IPS DF 6.9 (cell line): ENCODE results near the gene TJP1.
"Not testable (repeated sequence)": the region's sequence is repeated elsewhere in the genome, so short reads cannot be mapped to it uniquely, and the experiment has no call there.

Experiments
- DNase-seq: peaks from one replicate; pipeline ENCODE4 v3.0.0-alpha.2; 2013; ENCODE audit warnings: low read depth, low spot score
- H3K27ac ChIP-seq: one replicate; pipeline ENCODE4 v1.5.1; 2013; ENCODE audit warnings: low read length, control low read depth
- H3K27me3 ChIP-seq: 2 replicates; pipeline ENCODE4 v1.6.1; 2013; ENCODE audit warnings: mild to moderate bottlenecking, low read length; ENCODE audit not compliant: control insufficient read depth, insufficient read depth
- H3K36me3 ChIP-seq: 2 replicates; pipeline ENCODE4 v1.6.1; 2013; ENCODE audit warnings: low read length; ENCODE audit not compliant: control insufficient read depth, insufficient read depth
- H3K4me1 ChIP-seq: 2 replicates; pipeline ENCODE4 v1.6.1; 2013; ENCODE audit warnings: low read length; ENCODE audit not compliant: control insufficient read depth, insufficient read depth
- H3K4me3 ChIP-seq: 2 replicates; pipeline ENCODE4 v1.5.1; 2013; ENCODE audit warnings: mild to moderate bottlenecking, low read length
- H3K9me3 ChIP-seq: 2 replicates; pipeline ENCODE4 v1.6.1; 2013; ENCODE audit warnings: low read length, inconsistent platforms; ENCODE audit not compliant: control insufficient read depth, insufficient read depth
- WGBS: extraction: QIAGEN DNeasy Blood & Tissue Kit; methylation state at CpG from one replicate; pipeline ENCODE4 v1.1.7; 2013; ENCODE audit warnings: mixed read lengths, missing lambda C conversion rate; ENCODE audit not compliant: insufficient read length, insufficient coverage; 5-methylcytosine and 5-hydroxymethylcytosine counted together

Gene TJP1

DNA sequence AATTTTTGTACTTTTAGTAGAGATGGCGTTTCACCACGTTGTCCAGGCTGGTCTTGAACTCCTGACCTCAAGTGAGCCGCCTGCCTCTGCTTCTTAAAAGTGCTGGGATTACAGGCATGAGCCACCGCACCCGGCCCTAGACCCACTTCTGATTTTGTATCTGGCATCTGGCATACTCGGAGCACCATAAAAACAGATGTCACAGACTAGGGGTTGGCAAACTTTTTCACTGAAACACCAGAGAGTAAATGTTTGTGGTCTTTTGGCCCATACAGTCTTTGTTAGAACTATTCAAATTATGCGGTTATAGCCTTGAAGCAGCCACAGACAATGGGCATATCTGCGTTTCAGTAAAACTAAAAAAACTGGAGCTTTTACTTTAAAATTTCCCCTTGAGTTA lies 110.7 kb downstream of the TJP1 start:
- H3K36me3 ChIP-seq, result peaks cover 27% of the 10 kb centered on the region; the same call in 1 of the 2 replicates
- no peaks in the 10 kb centered on the region for H3K4me1 ChIP-seq
- no peaks in the 10 kb centered on the region for H3K9me3 ChIP-seq
- no CpG with 5 or more reads among the region's 8 CpGs for WGBS
- no peak for DNase-seq
- H3K4me3 ChIP-seq, result no peak overlapping the region
- H3K27ac ChIP-seq, result no peak overlapping the region
- H3K27me3 ChIP-seq, result no peaks in the 10 kb centered on the region

DNA sequence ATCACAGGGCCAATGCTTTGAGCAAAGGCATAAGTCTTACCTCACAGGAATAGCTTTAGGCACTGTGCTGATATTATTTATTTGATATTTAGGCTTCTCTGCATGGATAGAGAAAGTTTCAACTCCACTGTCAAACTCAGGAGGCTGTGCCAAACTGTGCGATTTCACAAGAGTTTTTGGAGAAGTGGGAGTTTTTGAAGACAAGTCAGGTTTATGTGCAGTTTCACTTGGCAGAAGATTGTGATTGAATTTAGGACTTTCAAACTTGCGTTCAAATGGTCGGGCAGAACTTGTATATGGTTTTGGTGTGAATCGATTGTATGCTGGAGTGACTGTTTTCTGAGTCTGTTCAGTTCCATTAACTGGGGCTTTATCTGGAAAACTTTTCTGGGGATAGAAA lies 113.7 kb downstream of the TJP1 start:
- WGBS, result no CpG with 5 or more reads among the region's 4 CpGs
- no peak for DNase-seq
- peaks cover 27% of the 10 kb centered on the region; the same call in 1 of the 2 replicates for H3K36me3 ChIP-seq

DNA sequence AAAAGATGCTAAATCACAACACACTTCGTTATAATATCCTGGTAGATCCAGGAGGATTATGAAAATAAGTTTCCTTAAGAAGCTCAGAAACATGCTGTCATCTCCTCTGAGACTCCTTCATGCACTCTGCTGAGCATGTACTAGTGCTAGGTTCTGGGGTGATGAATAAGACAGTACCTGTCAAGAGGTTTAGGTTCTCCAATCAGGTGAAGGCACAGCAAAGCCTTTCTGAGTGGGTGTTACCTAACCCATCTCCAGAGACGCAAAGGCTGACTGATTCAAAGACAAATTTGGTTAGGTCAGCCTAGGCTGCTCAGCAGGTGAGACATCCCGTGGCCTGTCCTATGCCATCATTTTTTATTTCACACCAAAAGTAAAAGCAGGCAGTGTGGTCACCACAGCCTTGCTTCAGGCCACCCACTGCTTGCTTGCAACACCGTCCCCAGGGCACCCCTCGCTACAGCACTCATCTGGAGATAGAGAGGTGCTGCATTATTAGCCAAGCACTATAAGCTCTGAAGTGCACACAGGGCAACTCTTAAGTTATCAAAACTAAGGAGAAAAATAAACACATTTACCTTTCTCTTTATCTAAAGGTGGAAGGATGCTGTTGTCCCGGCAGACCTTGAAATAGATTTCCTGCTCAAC lies 117.2 kb downstream of the TJP1 start:
- no peak for DNase-seq
- Histone ChIP-seq H3K9me3 (no peaks in the 10 kb centered on the region), H3K36me3 (peaks cover 24% of the 10 kb centered on the region; the same call in 1 of the 2 replicates), H3K27me3 (no peaks in the 10 kb centered on the region), H3K27ac (no peak overlapping the region), H3K4me3 (no peak overlapping the region), H3K4me1 (no peaks in the 10 kb centered on the region)
- no CpG with 5 or more reads among the region's 6 CpGs for WGBS

More for the DNA sequence above, 113.7 kb downstream of the TJP1 start:
- Histone ChIP-seq H3K4me1 (no peaks in the 10 kb centered on the region), H3K27me3 (no peaks in the 10 kb centered on the region), H3K27ac (no peak overlapping the region), H3K9me3 (no peaks in the 10 kb centered on the region), H3K4me3 (no peak overlapping the region)

DNA sequence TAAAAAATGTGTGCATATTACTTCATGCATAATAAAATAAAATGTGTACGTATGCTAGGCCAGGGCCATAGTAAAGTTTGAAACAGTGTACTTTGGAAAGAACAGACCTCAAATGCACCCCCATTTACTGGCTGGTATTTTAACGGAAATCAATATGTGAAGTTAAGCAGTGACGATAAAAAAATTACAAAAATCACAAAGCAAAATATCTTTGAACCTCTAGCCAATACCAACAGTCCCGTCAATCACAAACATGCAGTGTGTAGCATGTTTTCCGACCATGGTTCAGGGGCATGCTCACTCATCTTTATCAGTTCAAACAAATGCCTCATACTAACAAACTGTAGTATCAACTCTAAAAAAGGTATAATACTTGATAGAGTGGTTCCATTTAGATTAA lies 121.1 kb downstream of the TJP1 start:
- H3K27me3 ChIP-seq, result no peaks in the 10 kb centered on the region
- H3K9me3 ChIP-seq, result no peaks in the 10 kb centered on the region
- DNase-seq, result no peak
- H3K36me3 ChIP-seq, result peaks cover 10% of the 10 kb centered on the region; the same call in 1 of the 2 replicates
- H3K27ac ChIP-seq, result no peak overlapping the region
- H3K4me3 ChIP-seq, result no peak overlapping the region
- no peaks in the 10 kb centered on the region for H3K4me1 ChIP-seq
- WGBS, result no CpG with 5 or more reads among the region's 5 CpGs

DNA sequence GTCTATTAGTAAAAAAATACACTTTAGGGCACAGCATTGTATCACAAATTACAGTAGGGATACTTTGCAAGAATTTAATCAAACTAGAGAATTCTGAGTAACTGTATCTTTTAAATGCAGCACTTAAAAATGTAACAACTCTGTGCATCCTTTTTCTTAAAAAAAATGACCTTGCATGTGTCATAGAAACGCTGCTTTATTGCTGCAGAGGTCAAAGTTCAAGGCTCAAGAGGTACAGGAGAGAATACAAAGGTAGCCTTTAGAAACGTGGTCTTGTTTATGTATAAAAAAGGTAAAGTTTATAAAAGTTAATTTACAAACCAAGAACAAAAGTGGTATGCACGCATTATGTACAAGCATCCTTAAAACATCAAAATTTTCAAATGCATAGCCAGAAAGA lies 122.0 kb downstream of the TJP1 start:
- no peak overlapping the region for H3K4me3 ChIP-seq
- no peak overlapping the region for H3K27ac ChIP-seq
- H3K9me3 ChIP-seq, result no peaks in the 10 kb centered on the region
- H3K4me1 ChIP-seq, result no peaks in the 10 kb centered on the region
- WGBS, result no CpG with 5 or more reads among the region's 3 CpGs
- peaks cover 10% of the 10 kb centered on the region; the same call in 1 of the 2 replicates for H3K36me3 ChIP-seq
- no peaks in the 10 kb centered on the region for H3K27me3 ChIP-seq
- DNase-seq, result no peak

DNA sequence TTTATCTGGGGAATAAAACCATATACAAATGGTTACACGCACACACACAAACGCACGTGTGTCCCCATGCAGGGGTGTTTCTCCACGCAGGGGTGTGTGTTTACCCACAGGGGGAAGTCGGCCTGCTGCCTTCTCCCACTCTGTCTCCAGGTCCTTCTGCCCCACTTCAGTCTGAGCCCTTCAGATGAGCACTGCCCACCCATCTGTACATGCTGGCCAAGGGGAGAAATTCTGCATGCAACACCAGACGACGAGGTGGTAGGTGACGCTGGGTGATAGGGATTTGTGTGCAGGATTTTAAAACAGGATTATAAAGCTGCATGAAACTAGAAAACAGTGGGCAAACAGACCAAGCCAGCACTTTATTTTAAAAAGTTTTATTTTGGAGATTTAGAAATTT lies 122.5 kb downstream of the TJP1 start:
- peaks cover 6% of the 10 kb centered on the region; the same call in 1 of the 2 replicates for H3K36me3 ChIP-seq
- no peak overlapping the region for H3K27ac ChIP-seq
- DNase-seq, result no peak
- H3K4me1 ChIP-seq, result no peaks in the 10 kb centered on the region
- H3K9me3 ChIP-seq, result no peaks in the 10 kb centered on the region
- no CpG with 5 or more reads among the region's 8 CpGs for WGBS
- no peaks in the 10 kb centered on the region for H3K27me3 ChIP-seq
- H3K4me3 ChIP-seq, result no peak overlapping the region

DNA sequence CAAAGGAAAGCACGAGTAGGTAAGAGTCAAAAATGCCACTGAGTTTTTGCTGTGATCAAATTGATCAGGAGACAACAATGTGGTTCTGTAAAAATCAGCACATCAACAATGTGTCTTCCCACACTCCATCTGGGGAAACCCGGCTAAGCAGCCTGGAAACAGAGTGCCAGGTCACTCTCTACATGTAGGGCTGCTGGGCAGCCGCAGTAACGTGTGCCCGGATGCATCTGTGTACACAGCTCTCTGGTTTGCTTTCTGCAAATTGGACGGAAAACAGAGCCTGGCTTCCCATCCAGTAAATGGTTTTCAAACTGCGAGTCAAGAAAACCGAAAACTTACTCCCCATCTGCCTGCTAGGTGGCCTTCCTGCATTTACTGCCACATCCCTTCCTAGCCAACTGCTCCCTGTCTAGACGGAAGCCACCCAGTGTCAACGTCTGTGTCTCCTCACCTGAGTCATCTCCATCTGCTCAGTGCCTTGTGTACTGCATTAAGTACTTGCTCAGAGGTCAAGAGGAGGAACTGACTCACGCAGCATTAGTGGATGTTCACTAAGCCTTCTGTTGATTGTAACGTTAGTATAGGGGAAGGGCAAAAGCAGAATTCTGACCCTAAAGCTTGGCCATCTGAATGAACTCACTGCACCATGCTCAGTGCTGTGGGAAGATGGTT lies 124.1 kb downstream of the TJP1 start:
- Histone ChIP-seq H3K27me3 (no peaks in the 10 kb centered on the region), H3K36me3 (peaks cover 3% of the 10 kb centered on the region; the same call in 1 of the 2 replicates), H3K27ac (no peak overlapping the region), H3K4me3 (no peak overlapping the region), H3K9me3 (no peaks in the 10 kb centered on the region), H3K4me1 (no peaks in the 10 kb centered on the region)
- DNase-seq, result no peak
- no CpG with 5 or more reads among the region's 12 CpGs for WGBS

DNA sequence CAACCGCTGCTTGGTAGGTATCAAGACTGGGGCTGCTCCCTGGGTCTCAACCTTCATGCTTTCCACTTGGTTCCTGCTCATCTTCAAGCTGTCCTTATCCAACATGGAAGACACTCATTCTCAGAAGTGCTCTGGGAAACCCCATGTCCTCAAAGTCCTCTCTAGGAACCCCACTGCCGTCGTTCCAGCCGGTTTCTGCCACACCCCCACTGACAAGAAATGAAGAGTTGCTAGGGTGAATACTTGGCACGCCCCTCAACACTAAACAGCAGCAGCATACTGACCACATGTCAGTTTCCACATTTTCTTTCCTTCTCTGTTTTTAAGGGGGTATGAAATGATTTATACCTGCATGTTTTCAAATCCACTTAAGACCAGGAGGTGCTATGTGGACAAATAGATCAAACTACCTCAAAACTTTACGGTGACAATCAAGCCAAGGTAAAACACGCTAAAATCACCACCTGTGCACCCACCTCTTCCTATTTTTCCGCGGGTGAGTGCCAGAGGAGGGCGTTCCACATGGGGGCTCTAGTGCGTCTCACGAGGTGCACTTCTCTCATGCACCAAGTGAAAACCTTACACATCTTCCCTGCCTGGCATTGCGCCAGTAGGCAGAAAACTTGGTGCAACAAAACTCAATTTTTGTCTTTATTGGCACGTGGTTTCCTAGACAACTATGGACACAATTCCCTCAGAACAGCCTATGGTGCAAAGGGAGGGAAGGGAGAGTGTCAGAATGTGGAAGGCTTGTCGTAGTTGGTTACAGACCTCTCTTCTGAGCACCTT lies 125.1 kb downstream of the TJP1 start:
- no peak overlapping the region for H3K27ac ChIP-seq
- no peak for DNase-seq
- no CpG with 5 or more reads among the region's 15 CpGs for WGBS

DNA sequence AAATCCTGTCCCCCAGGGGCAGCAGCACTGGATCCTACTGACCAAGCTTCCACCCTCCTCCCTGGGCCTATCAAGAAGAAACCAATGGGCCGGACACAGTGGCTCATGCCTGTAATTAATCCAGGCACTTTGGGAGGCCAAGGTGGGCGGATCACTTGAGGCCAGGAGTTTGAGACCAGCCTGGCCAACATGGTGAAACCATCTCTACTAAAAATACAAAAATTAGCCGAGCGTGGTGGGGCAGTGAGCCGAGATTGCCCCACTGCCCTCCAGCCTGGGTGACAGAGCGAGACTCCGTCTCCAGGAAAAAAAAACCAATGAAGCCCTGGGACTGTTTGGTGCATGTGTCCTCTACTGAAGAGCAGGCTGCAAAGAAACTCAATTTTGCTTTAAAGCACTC lies 125.8 kb downstream of the TJP1 start:
- H3K4me3 ChIP-seq, H3K4me1 ChIP-seq, DNase-seq, H3K27me3 ChIP-seq, H3K36me3 ChIP-seq, H3K9me3 ChIP-seq, H3K27ac ChIP-seq: not testable (repeated sequence)
- no CpG with 5 or more reads among the region's 7 CpGs for WGBS

More for the DNA sequence above, 125.1 kb downstream of the TJP1 start:
- Histone ChIP-seq H3K27me3 (no peaks in the 10 kb centered on the region), H3K4me3 (no peak overlapping the region), H3K4me1 (no peaks in the 10 kb centered on the region), H3K9me3 (no peaks in the 10 kb centered on the region), H3K36me3 (peaks cover 3% of the 10 kb centered on the region; the same call in 1 of the 2 replicates)

DNA sequence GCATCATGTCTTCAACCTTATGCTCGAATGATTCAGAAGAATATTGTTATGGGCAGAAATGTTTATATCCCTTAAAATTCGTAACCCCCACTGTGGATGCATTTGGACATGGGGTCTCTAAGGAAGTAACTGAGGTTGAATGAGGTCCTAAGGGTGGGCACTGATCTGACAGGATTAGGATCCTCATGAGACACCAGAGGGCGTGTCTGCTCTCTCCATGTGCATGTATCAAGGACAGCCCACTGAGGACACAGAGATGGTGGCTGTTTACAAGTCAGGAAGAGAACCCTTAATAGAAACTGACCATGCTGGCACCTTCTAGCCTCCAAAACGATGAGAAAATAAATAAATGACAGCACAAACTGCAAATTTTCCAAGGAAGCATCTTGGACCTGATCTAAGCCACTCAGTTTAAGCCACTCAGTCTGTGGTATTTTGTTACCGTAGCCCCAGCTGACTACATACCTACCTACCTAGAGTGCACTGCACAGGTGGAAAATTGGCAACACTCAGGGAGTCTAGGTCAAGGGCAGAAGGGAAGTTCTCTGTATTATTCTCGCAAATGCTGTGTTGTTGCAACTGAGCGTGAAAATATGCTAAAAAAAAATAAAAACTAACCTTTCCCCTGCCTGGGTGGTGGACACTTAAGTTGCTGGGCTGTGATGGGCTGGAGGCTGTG lies 126.6 kb downstream of the TJP1 start:
- DNase-seq, result no peak

More for the DNA sequence above, 126.6 kb downstream of the TJP1 start:
- Histone ChIP-seq H3K27ac (no peak overlapping the region), H3K4me1 (no peaks in the 10 kb centered on the region), H3K27me3 (no peaks in the 10 kb centered on the region), H3K4me3 (no peak overlapping the region), H3K36me3 (peaks cover 3% of the 10 kb centered on the region; the same call in 1 of the 2 replicates), H3K9me3 (no peaks in the 10 kb centered on the region)
- WGBS, result no CpG with 5 or more reads among the region's 7 CpGs
